Testis (tissue), 2 donors: ENCODE measurements around the gene LSP1.

ENCODE experiments used
- CTCF ChIP-seq, 3 experiments: fragments of 450-650 bp in 2 of 3; fragments of 200-600 bp in 1 of 3; sonication (generic) in 1 of 3; IDR thresholded peaks; one replicate each; pipeline ENCODE4 v1.5.1; 2016 to 2019; ENCODE audit warnings: antibody characterized with exemption in 3 of 3, mild to moderate bottlenecking in 2 of 3, moderate library complexity in 1 of 3
- POLR2A ChIP-seq: fragments of 450-650 bp; IDR thresholded peaks from one replicate; pipeline ENCODE4 v1.6.1; 2017; ENCODE audit warnings: antibody characterized with exemption, mild to moderate bottlenecking, moderate library complexity

- TF ChIP-seq CTCF (IDR thresholded peaks at IDR 0.05) (no peak), POLR2A (no peak)
These were observed 28.0 kb downstream of the LSP1 start for GRCh38 chr11:1880746-1881441.
